Testis (tissue), 3 donors: ENCODE results near the gene SLC41A3. TPM values are rescaled to one million over a fixed set of nuclear protein-coding genes. Genes with fewer than 3 reads are reported as not detected.
A peak's percentile ranks its signal among the peaks of the same experiment; 100 is the strongest.

Source experiments
- DNase-seq: peaks from one replicate; pipeline ENCODE4 v3.0.0-alpha.2; 2019
- H3K27ac ChIP-seq, 2 donors: fragments of 200-600 bp; sonication (generic); one replicate each; pipeline ENCODE4 v1.5.1; 2019
- H3K27me3 ChIP-seq: fragments of 200-600 bp; sonication (generic); one replicate; pipeline ENCODE4 v1.5.1; 2019
- H3K36me3 ChIP-seq: fragments of 200-600 bp; sonication (generic); one replicate; pipeline ENCODE4 v1.5.1; 2017; ENCODE audit warnings: low read depth; ENCODE audit errors: missing control alignments
- H3K4me1 ChIP-seq: fragments of 200-600 bp; sonication (generic); one replicate; pipeline ENCODE4 v1.5.1; 2019
- H3K4me3 ChIP-seq, 2 donors: fragments of 200-600 bp; sonication (generic); one replicate each; pipeline ENCODE4 v1.5.1; 2017 to 2019
- H3K9me3 ChIP-seq: fragments of 200-600 bp; sonication (generic); one replicate; pipeline ENCODE4 v1.5.1; 2017
- CTCF ChIP-seq, 3 experiments: fragments of 450-650 bp in 2 of 3; fragments of 200-600 bp in 1 of 3; sonication (generic) in 1 of 3; IDR thresholded peaks; one replicate each; pipeline ENCODE4 v1.5.1; 2016 to 2019; ENCODE audit warnings: antibody characterized with exemption in 3 of 3, mild to moderate bottlenecking in 2 of 3, moderate library complexity in 1 of 3
- POLR2A ChIP-seq: fragments of 450-650 bp; IDR thresholded peaks from one replicate; pipeline ENCODE4 v1.6.1; 2017; ENCODE audit warnings: antibody characterized with exemption, mild to moderate bottlenecking, moderate library complexity
- WGBS, 2 donors: methylation state at CpG; one replicate each; pipeline ENCODE4 v1.1.5; 2018; 5-methylcytosine and 5-hydroxymethylcytosine counted together
- intact Hi-C: fragments of 100-400 bp; cut with DNase I; formaldehyde crosslinking; loops from one replicate; pipeline ENCODE4 v1.15.1; 2023; ENCODE audit warnings: low total_unique reads
- polyA plus RNA-seq: library from polyadenylated mRNA; stranded (reverse); fragments of 350-450 nt; fragmentation: Illumina TruSeq; extraction: RNeasy Lipid Tissue Mini Kit (QIAGEN cat#74804); gene quantifications from one replicate; pipeline ENCODE4 v1.2.3, GENCODE V29; 2014; ENCODE audit warnings: low read depth, low replicate concordance; ENCODE audit not compliant: insufficient read depth
- total RNA-seq, 2 donors: library from RNA; depleted of rRNA; stranded (reverse); fragments of >200 nt; gene quantifications; one replicate each; pipeline ENCODE4 v1.2.3, GENCODE V29; 2016

The SLC41A3 gene
- total and polyA plus RNA-seq, 3 donors from 2014 or later, result 160 to 220 (median 161) TPM

GRCh38 chr3:126056681-126057500, 27.0 kb downstream of the SLC41A3 start:
- peaks cover 45% of the 10 kb centered on the region for H3K4me1 ChIP-seq
- H3K4me3 ChIP-seq, result no peak overlapping the region
- TF ChIP-seq CTCF (IDR thresholded peaks at IDR 0.05), result no peak
- TF ChIP-seq POLR2A, result no peak
- no peaks in the 10 kb centered on the region for H3K36me3 ChIP-seq
- peak overlapping the region; percentile 66 to 86 for H3K27ac ChIP-seq
- H3K27me3 ChIP-seq, result no peaks in the 10 kb centered on the region
- DNase-seq, result peak; percentile 91
- intact Hi-C loops, result no loop called here
- H3K9me3 ChIP-seq, result no peaks in the 10 kb centered on the region
- WGBS, 2 donors, result 28 to 31% methylated on average over 11 of the region's 14 CpGs

GRCh38 chr3:126056088-126056487, 27.8 kb downstream of the SLC41A3 start:
- intact Hi-C loops, result no loop called here
- TF ChIP-seq CTCF (IDR thresholded peaks at IDR 0.05) (no peak), POLR2A (no peak)
- H3K4me1 ChIP-seq, result peaks cover 45% of the 10 kb centered on the region

GRCh38 chr3:126054870-126055269, 29.1 kb downstream of the SLC41A3 start:
- WGBS, 2 donors, result 93 to 95% methylated on average over 5 of the region's 5 CpGs
- Histone ChIP-seq H3K4me3 (no peak overlapping the region), H3K9me3 (no peaks in the 10 kb centered on the region), H3K4me1 (peaks cover 45% of the 10 kb centered on the region), H3K27ac (no peak overlapping the region), H3K36me3 (no peaks in the 10 kb centered on the region), H3K27me3 (no peaks in the 10 kb centered on the region)
- intact Hi-C loops, result no loop called here
- no peak for TF ChIP-seq CTCF (IDR thresholded peaks at IDR 0.05)
- TF ChIP-seq POLR2A, result no peak
- no peak for DNase-seq

More at GRCh38 chr3:126056088-126056487, 27.8 kb downstream of the SLC41A3 start:
- no peak for DNase-seq
- H3K4me3 ChIP-seq, result no peak overlapping the region
- 97 to 98% methylated on average over 7 to 10 of the region's 10 CpGs for WGBS, 2 donors
- no peaks in the 10 kb centered on the region for H3K27me3 ChIP-seq
- peak overlapping the region; percentile 66 to 86 for H3K27ac ChIP-seq
- no peaks in the 10 kb centered on the region for H3K9me3 ChIP-seq
- H3K36me3 ChIP-seq, result no peaks in the 10 kb centered on the region

GRCh38 chr3:126053949-126054569, 29.9 kb downstream of the SLC41A3 start:
- no peaks in the 10 kb centered on the region for H3K36me3 ChIP-seq
- H3K4me3 ChIP-seq, result no peak overlapping the region
- 92% methylated on average over 6 of the region's 6 CpGs for WGBS, 2 donors
- no peak for DNase-seq
- H3K9me3 ChIP-seq, result no peaks in the 10 kb centered on the region
- H3K27me3 ChIP-seq, result no peaks in the 10 kb centered on the region
- TF ChIP-seq CTCF (IDR thresholded peaks at IDR 0.05) (no peak), POLR2A (no peak)
- intact Hi-C loops, result no loop called here
- H3K27ac ChIP-seq, result no peak overlapping the region
- peaks cover 39% of the 10 kb centered on the region for H3K4me1 ChIP-seq
